ENCODE data around the gene WNK2. TPM values are rescaled to one million over a fixed set of nuclear protein-coding genes. Genes with fewer than 3 reads are reported as not detected.

Gene WNK2
- polyA plus RNA-seq, 1 experiment, result not detected

GRCh38 chr9:93173365-93174051 is 10.4 kb upstream of the WNK2 start:
- peaks cover 8% of the 10 kb centered on the region for H3K27me3 ChIP-seq (ENCODE audit: control insufficient read depth, insufficient read depth, low read length)
- DNase-seq (ENCODE audit: low read depth), result no peak
- TF ChIP-seq CTCF (IDR thresholded peaks at IDR 0.05; ENCODE audit: insufficient read depth, low read depth, low read length), result no peak
- no peak overlapping the region for H3K4me3 ChIP-seq (ENCODE audit: low read depth, low read length)
- ChIA-PET CTCF (no interaction called here), POLR2A (no interaction called here)
- H3K36me3 ChIP-seq (ENCODE audit: control insufficient read depth, insufficient read depth, low read length), result no peaks in the 10 kb centered on the region

- ChIA-PET CTCF (interaction anchor here (1.0 to 1.3 kb wide), 2 partner anchors 14 to 21 kb away, joined by 3 to 4 read pairs; no protein-coding TSS in a partner anchor), POLR2A (no interaction called here)
- no peak for DNase-seq (ENCODE audit: low read depth)
- Histone ChIP-seq H3K36me3 (ENCODE audit: control insufficient read depth, insufficient read depth, low read length) (no peaks in the 10 kb centered on the region), H3K27me3 (ENCODE audit: control insufficient read depth, insufficient read depth, low read length) (peaks cover 10% of the 10 kb centered on the region), H3K4me3 (ENCODE audit: low read depth, low read length) (no peak overlapping the region)
- no peak for TF ChIP-seq CTCF (IDR thresholded peaks at IDR 0.05; ENCODE audit: insufficient read depth, low read depth, low read length)
Observed at GRCh38 chr9:93174976-93175375, 9.0 kb upstream of the WNK2 start.

- H3K4me3 ChIP-seq (ENCODE audit: low read depth, low read length), result no peak overlapping the region
- no peak for DNase-seq (ENCODE audit: low read depth)
- TF ChIP-seq CTCF (IDR thresholded peaks at IDR 0.05; ENCODE audit: insufficient read depth, low read depth, low read length), result no peak
- CTCF ChIA-PET, result no interaction called here
- POLR2A ChIA-PET, result no interaction called here
- H3K36me3 ChIP-seq (ENCODE audit: control insufficient read depth, insufficient read depth, low read length), result no peaks in the 10 kb centered on the region
- H3K27me3 ChIP-seq (ENCODE audit: control insufficient read depth, insufficient read depth, low read length), result peaks cover 13% of the 10 kb centered on the region
Observed at GRCh38 chr9:93177676-93178075, 6.3 kb upstream of the WNK2 start.

GRCh38 chr9:93178851-93179786 is 4.8 kb upstream of the WNK2 start:
- no peaks in the 10 kb centered on the region for H3K36me3 ChIP-seq (ENCODE audit: control insufficient read depth, insufficient read depth, low read length)
- TF ChIP-seq CTCF (IDR thresholded peaks at IDR 0.05; ENCODE audit: insufficient read depth, low read depth, low read length), result no peak
- peaks cover 23% of the 10 kb centered on the region for H3K27me3 ChIP-seq (ENCODE audit: control insufficient read depth, insufficient read depth, low read length)
- no peak overlapping the region for H3K4me3 ChIP-seq (ENCODE audit: low read depth, low read length)
- ChIA-PET CTCF (no interaction called here), POLR2A (no interaction called here)
- DNase-seq (ENCODE audit: low read depth), result no peak

- no peak for DNase-seq (ENCODE audit: low read depth)
- TF ChIP-seq CTCF (IDR thresholded peaks at IDR 0.05; ENCODE audit: insufficient read depth, low read depth, low read length), result no peak
- no peak overlapping the region for H3K4me3 ChIP-seq (ENCODE audit: low read depth, low read length)
- H3K36me3 ChIP-seq (ENCODE audit: control insufficient read depth, insufficient read depth, low read length), result no peaks in the 10 kb centered on the region
- ChIA-PET POLR2A (no interaction called here), CTCF (no interaction called here)
- H3K27me3 ChIP-seq (ENCODE audit: control insufficient read depth, insufficient read depth, low read length), result peaks cover 26% of the 10 kb centered on the region
Observed at GRCh38 chr9:93180938-93181337, 3.0 kb upstream of the WNK2 start.
